ENCODE results near the gene GALNT9. TPM values are rescaled to one million over a fixed set of nuclear protein-coding genes. Genes with fewer than 3 reads are reported as not detected.
A peak's percentile ranks its signal among the peaks of the same experiment; 100 is the strongest.

Gene GALNT9
- total and polyA plus RNA-seq, 4 experiments from 2014 or later: 0.61 TPM; not detected in 3

GRCh38 chr12:132163041-132163910, 166.1 kb downstream of the GALNT9 start:
- peak in 1 of 5 donors; percentile 41 for DNase-seq
- peak overlapping the region in 7 of 8 donors; percentile 19 to 74 (median 52) for H3K4me3 Mint-ChIP-seq
- no peak overlapping the region for H3K27ac ChIP-seq (ENCODE audit: low read depth, low read length)
- H3K4me1 Mint-ChIP-seq: peaks cover 10 to 24% (median 15%) of the 10 kb centered on the region in 4 donors
- ChIA-PET CTCF (ENCODE audit: partially characterized antibody) (interaction anchor here (1.1 to 2.8 kb wide), 6 partner anchors 8 to 59 kb away, joined by 3 to 11 read pairs (median 4); no protein-coding TSS in a partner anchor), POLR2A (ENCODE audit: partially characterized antibody) (interaction anchor here (1.1 to 1.9 kb wide), 3 partner anchors 23 to 26 kb away, joined by 3 to 9 read pairs (median 6); no protein-coding TSS in a partner anchor)
- H3K36me3 Mint-ChIP-seq: no peaks in the 10 kb centered on the region
- no peaks in the 10 kb centered on the region for H3K27me3 Mint-ChIP-seq
- H3K27me3 ChIP-seq (ENCODE audit: insufficient read depth, low read length): no peaks in the 10 kb centered on the region
- peak overlapping the region in 2 of 7 donors; percentile 38 to 73 for H3K27ac Mint-ChIP-seq
- H3K4me3 ChIP-seq (ENCODE audit: low read length in 2 of 2): peak overlapping the region in 1 of 2 donors; percentile 19
- H3K4me1 ChIP-seq (ENCODE audit: insufficient read depth, low read length): peaks cover 26% of the 10 kb centered on the region
- peaks cover under 1% of the 10 kb centered on the region for H3K36me3 ChIP-seq (ENCODE audit: insufficient read depth, low read length)
- H3K9me3 ChIP-seq (ENCODE audit: control insufficient read depth in 1 of 2, low read length in 2 of 2): no peaks in the 10 kb centered on the region
- no peaks in the 10 kb centered on the region for H3K9me3 Mint-ChIP-seq
- intact Hi-C loops (cut with micrococcal nuclease): loop anchor here (2.0 kb wide), 2 partner anchors 16 to 56 kb away; no protein-coding TSS in a partner anchor

DNA sequence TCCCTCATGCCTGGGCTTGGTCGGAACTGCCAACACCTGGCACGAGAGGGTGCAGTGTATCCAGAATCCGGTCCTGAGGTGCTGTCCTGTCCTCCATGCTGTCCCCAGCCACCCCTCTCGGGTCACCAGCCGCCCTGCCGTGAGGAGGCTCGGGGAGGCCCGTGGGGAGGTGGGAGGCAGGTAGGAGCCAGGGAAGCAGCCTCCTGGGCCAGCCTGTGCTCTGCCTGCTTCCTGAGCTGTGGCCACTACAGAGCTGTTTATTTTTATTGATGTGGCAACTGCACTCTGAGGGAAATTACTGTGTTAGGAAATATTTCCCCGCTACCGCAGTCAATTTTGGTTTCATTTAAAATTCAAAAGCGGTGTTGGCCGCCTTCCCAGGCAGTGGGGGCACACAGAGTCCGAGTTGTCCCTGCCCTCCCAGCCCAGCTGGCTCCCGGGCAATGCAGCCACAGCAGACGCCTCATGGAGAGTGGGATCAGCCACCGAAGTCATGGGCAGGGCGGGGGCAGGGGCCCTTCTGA, 166.8 kb downstream of the GALNT9 start:
- peaks cover 10 to 19% (median 15%) of the 10 kb centered on the region in 4 donors for H3K4me1 Mint-ChIP-seq
- Histone ChIP-seq H3K27me3 (ENCODE audit: insufficient read depth, low read length) (no peaks in the 10 kb centered on the region), H3K27ac (ENCODE audit: low read depth, low read length) (no peak overlapping the region), H3K36me3 (ENCODE audit: insufficient read depth, low read length) (peaks cover 7% of the 10 kb centered on the region), H3K9me3 (ENCODE audit: control insufficient read depth in 1 of 2, low read length in 2 of 2) (no peaks in the 10 kb centered on the region), H3K4me1 (ENCODE audit: insufficient read depth, low read length) (peaks cover 22% of the 10 kb centered on the region), H3K4me3 (ENCODE audit: low read length in 2 of 2) (peak overlapping the region in 1 of 2 donors; percentile 19)
- DNase-seq: peak in 4 of 5 donors; percentile 32 to 53 (median 45)
- H3K9me3 Mint-ChIP-seq: no peaks in the 10 kb centered on the region
- peak overlapping the region in 3 of 8 donors; percentile 52 to 74 (median 58) for H3K4me3 Mint-ChIP-seq
- ChIA-PET POLR2A (ENCODE audit: partially characterized antibody) (interaction anchor here (1.1 to 1.9 kb wide), 3 partner anchors 23 to 27 kb away, joined by 3 to 9 read pairs (median 6); no protein-coding TSS in a partner anchor), CTCF (ENCODE audit: partially characterized antibody) (interaction anchor here (1.1 to 2.8 kb wide), 6 partner anchors 7 to 60 kb away, joined by 3 to 11 read pairs (median 4); no protein-coding TSS in a partner anchor)
- intact Hi-C loops (cut with micrococcal nuclease): loop anchor here (2.0 kb wide), 2 partner anchors 16 to 56 kb away; no protein-coding TSS in a partner anchor
- H3K27me3 Mint-ChIP-seq: no peaks in the 10 kb centered on the region
- H3K27ac Mint-ChIP-seq: peak overlapping the region in 1 of 7 donors; percentile 57
- no peaks in the 10 kb centered on the region for H3K36me3 Mint-ChIP-seq

DNA sequence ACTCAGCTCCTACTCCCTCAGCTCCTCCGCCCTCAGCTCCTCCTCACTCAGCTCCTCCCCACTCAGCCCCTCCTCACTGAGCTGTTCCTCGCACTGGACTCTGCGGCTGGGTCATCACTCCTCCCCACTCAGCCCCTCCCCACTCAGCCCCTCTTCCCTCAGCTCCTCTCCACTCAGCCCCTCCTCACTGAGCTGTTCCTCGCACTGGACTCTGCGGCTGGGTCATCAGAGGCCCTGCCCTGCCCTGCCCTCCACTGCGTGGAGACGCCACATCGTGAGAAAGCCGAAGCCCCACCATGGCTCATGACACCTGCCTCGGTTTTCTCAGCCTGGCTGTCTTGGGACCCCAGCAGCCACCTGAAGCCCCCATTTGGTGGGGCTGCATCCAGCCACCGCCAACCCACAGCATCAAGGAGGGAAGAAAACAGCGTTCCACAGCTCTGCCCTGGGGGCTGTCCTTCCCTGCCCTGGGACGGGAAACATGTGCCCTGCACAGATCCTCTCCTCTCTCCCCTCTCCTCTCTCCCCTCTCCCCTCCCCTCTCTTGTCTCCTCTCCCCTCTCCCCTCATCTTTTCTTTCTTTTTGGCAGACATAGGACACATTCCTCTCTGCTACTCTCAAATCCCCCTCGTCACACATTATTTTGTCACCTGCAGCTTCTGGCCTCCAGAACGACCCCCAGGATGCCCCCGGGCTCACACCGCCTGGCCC, 167.4 kb downstream of the GALNT9 start:
- H3K9me3 Mint-ChIP-seq: no peaks in the 10 kb centered on the region
- no peaks in the 10 kb centered on the region for H3K27me3 ChIP-seq (ENCODE audit: insufficient read depth, low read length)
- H3K4me3 ChIP-seq (ENCODE audit: low read length in 2 of 2): no peak overlapping the region
- H3K27ac Mint-ChIP-seq: peak overlapping the region in 2 of 7 donors; percentile 12 to 60
- no peaks in the 10 kb centered on the region for H3K9me3 ChIP-seq (ENCODE audit: control insufficient read depth in 1 of 2, low read length in 2 of 2)
- ChIA-PET POLR2A (ENCODE audit: partially characterized antibody) (interaction anchor here (1.1 to 1.9 kb wide), 4 partner anchors 24 to 28 kb away, joined by 3 to 9 read pairs (median 6); no protein-coding TSS in a partner anchor), CTCF (ENCODE audit: partially characterized antibody) (interaction anchor here (0.7 to 2.8 kb wide), 8 partner anchors 8 to 60 kb away, joined by 3 to 11 read pairs (median 4); no protein-coding TSS in a partner anchor)
- H3K27ac ChIP-seq (ENCODE audit: low read depth, low read length): no peak overlapping the region
- intact Hi-C loops (cut with micrococcal nuclease): loop anchor here (2.0 kb wide), 2 partner anchors 17 to 57 kb away; no protein-coding TSS in a partner anchor
- no peak for DNase-seq
- peaks cover 22% of the 10 kb centered on the region for H3K4me1 ChIP-seq (ENCODE audit: insufficient read depth, low read length)
- no peaks in the 10 kb centered on the region for H3K27me3 Mint-ChIP-seq
- peaks cover 10 to 19% (median 15%) of the 10 kb centered on the region in 4 donors for H3K4me1 Mint-ChIP-seq
- peaks cover 7% of the 10 kb centered on the region for H3K36me3 ChIP-seq (ENCODE audit: insufficient read depth, low read length)
- no peaks in the 10 kb centered on the region for H3K36me3 Mint-ChIP-seq
- H3K4me3 Mint-ChIP-seq: peak overlapping the region in 3 of 8 donors; percentile 32 to 74 (median 51)

GRCh38 chr12:132161036-132161781, 168.2 kb downstream of the GALNT9 start:
- H3K27ac Mint-ChIP-seq: peak overlapping the region in 1 of 7 donors; percentile 60
- H3K9me3 Mint-ChIP-seq: no peaks in the 10 kb centered on the region
- ChIA-PET POLR2A (ENCODE audit: partially characterized antibody) (interaction anchor here (1.1 to 1.5 kb wide), 2 partner anchors 16 to 25 kb away, joined by 4 to 5 read pairs; no protein-coding TSS in a partner anchor), CTCF (ENCODE audit: partially characterized antibody) (interaction anchor here (1.0 to 2.8 kb wide), 5 partner anchors 24 to 61 kb away, joined by 3 to 11 read pairs (median 6); no protein-coding TSS in a partner anchor)
- H3K4me3 Mint-ChIP-seq: no peak overlapping the region
- no peaks in the 10 kb centered on the region for H3K27me3 Mint-ChIP-seq
- Histone ChIP-seq H3K9me3 (ENCODE audit: control insufficient read depth in 1 of 2, low read length in 2 of 2) (no peaks in the 10 kb centered on the region), H3K27ac (ENCODE audit: low read depth, low read length) (no peak overlapping the region), H3K36me3 (ENCODE audit: insufficient read depth, low read length) (peaks cover 10% of the 10 kb centered on the region), H3K4me3 (ENCODE audit: low read length in 2 of 2) (no peak overlapping the region), H3K27me3 (ENCODE audit: insufficient read depth, low read length) (no peaks in the 10 kb centered on the region), H3K4me1 (ENCODE audit: insufficient read depth, low read length) (peaks cover 22% of the 10 kb centered on the region)
- peaks cover 10 to 19% (median 15%) of the 10 kb centered on the region in 4 donors for H3K4me1 Mint-ChIP-seq
- intact Hi-C loops (cut with micrococcal nuclease): no loop called here
- peak in 1 of 5 donors; percentile 29 for DNase-seq
- no peaks in the 10 kb centered on the region for H3K36me3 Mint-ChIP-seq

DNA sequence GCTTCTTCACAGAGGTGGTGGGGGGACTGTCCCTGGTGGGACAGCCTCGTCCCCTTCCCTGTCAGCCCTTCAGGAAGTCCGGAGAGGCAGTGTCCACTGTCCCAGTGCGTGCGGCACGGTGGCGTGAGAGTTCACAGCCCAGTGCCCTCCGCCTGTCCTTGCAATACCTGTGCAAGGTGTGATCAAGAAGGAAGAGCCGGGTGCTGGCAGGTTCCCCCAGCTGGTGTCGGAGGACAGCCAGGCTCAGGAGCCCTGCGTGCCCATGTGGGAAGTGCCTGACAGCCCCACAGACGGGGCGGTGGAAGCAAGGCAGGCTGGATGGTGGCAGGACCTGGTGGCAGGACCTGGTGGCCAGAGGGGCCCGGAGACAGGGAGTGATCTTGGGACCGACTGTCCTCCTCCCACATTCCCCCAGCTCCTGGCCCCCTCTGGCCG, 168.8 kb downstream of the GALNT9 start:
- CTCF ChIA-PET (ENCODE audit: partially characterized antibody): interaction anchor here (1.0 to 2.8 kb wide), 3 partner anchors 26 to 59 kb away, joined by 3 to 11 read pairs (median 7); no protein-coding TSS in a partner anchor
- Histone ChIP-seq H3K27ac (ENCODE audit: low read depth, low read length) (no peak overlapping the region), H3K36me3 (ENCODE audit: insufficient read depth, low read length) (peaks cover 11% of the 10 kb centered on the region), H3K4me3 (ENCODE audit: low read length in 2 of 2) (no peak overlapping the region), H3K27me3 (ENCODE audit: insufficient read depth, low read length) (no peaks in the 10 kb centered on the region), H3K9me3 (ENCODE audit: control insufficient read depth in 1 of 2, low read length in 2 of 2) (no peaks in the 10 kb centered on the region), H3K4me1 (ENCODE audit: insufficient read depth, low read length) (peaks cover 22% of the 10 kb centered on the region)
- Mint-ChIP-seq H3K27ac (no peak overlapping the region), H3K4me3 (no peak overlapping the region), H3K36me3 (no peaks in the 10 kb centered on the region), H3K4me1 (peaks cover 10 to 19% (median 15%) of the 10 kb centered on the region in 4 donors), H3K27me3 (no peaks in the 10 kb centered on the region), H3K9me3 (no peaks in the 10 kb centered on the region)
- no peak for DNase-seq
- POLR2A ChIA-PET (ENCODE audit: partially characterized antibody): interaction anchor here (1.1 to 1.5 kb wide), 2 partner anchors 15 to 25 kb away, joined by 4 to 5 read pairs; no protein-coding TSS in a partner anchor
- intact Hi-C loops (cut with micrococcal nuclease): no loop called here

- Histone ChIP-seq H3K4me3 (ENCODE audit: low read length in 2 of 2) (no peak overlapping the region), H3K4me1 (ENCODE audit: insufficient read depth, low read length) (peaks cover 22% of the 10 kb centered on the region), H3K36me3 (ENCODE audit: insufficient read depth, low read length) (peaks cover 11% of the 10 kb centered on the region), H3K27ac (ENCODE audit: low read depth, low read length) (no peak overlapping the region), H3K27me3 (ENCODE audit: insufficient read depth, low read length) (no peaks in the 10 kb centered on the region), H3K9me3 (ENCODE audit: control insufficient read depth in 1 of 2, low read length in 2 of 2) (no peaks in the 10 kb centered on the region)
- Mint-ChIP-seq H3K9me3 (no peaks in the 10 kb centered on the region), H3K4me3 (no peak overlapping the region), H3K27me3 (no peaks in the 10 kb centered on the region), H3K4me1 (peaks cover 10 to 19% (median 15%) of the 10 kb centered on the region in 4 donors), H3K27ac (peak overlapping the region in 2 of 7 donors; percentile 12 to 32), H3K36me3 (no peaks in the 10 kb centered on the region)
- ChIA-PET CTCF (ENCODE audit: partially characterized antibody) (no interaction called here), POLR2A (ENCODE audit: partially characterized antibody) (interaction anchor here (1.5 kb wide), 1 partner anchor 15 kb away, joined by 4 read pairs; no protein-coding TSS in a partner anchor)
- no peak for DNase-seq
- intact Hi-C loops (cut with micrococcal nuclease): no loop called here
These were observed 169.4 kb downstream of the GALNT9 start for GRCh38 chr12:132160016-132160415.

Measured in CD4-positive, alpha-beta memory T cell (primary cell).